ENCODE measurements around the gene EXOC8.

Gene EXOC8

DNA sequence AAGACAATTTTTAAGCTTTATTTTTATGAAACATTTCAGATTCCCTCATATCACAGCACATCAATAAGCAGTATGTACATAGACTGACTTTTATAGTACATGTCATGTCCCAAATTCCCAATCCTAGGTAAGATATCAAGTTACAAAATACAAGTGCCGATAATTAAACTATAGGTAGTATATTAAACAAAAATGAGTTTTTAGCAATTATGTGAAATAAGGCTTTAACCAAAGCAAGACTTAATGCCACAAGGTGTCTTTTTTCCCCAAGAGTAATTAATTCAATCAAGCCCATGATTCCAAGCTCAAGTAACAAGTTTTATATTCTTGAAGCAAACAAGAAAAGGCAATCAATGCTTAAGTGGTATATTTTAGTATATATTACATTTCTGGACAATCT is 4.9 kb downstream of the EXOC8 start:
- peaks cover 25% of the 10 kb centered on the region for H3K36me3 ChIP-seq (ENCODE audit: low read depth)
- ATAC-seq (ENCODE audit: low read depth) = no peak
- no peak overlapping the region for H3K4me3 ChIP-seq (ENCODE audit: severe bottlenecking)
- no peaks in the 10 kb centered on the region for H3K27me3 ChIP-seq (ENCODE audit: insufficient read depth, poor library complexity, severe bottlenecking)
- no peak for DNase-seq (ENCODE audit: low spot score)
- TF ChIP-seq, protein P1, sequence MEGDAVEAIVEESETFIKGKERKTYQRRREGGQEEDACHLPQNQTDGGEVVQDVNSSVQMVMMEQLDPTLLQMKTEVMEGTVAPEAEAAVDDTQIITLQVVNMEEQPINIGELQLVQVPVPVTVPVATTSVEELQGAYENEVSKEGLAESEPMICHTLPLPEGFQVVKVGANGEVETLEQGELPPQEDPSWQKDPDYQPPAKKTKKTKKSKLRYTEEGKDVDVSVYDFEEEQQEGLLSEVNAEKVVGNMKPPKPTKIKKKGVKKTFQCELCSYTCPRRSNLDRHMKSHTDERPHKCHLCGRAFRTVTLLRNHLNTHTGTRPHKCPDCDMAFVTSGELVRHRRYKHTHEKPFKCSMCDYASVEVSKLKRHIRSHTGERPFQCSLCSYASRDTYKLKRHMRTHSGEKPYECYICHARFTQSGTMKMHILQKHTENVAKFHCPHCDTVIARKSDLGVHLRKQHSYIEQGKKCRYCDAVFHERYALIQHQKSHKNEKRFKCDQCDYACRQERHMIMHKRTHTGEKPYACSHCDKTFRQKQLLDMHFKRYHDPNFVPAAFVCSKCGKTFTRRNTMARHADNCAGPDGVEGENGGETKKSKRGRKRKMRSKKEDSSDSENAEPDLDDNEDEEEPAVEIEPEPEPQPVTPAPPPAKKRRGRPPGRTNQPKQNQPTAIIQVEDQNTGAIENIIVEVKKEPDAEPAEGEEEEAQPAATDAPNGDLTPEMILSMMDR (IDR thresholded peaks at IDR 0.05; ENCODE audit: poor library complexity, severe bottlenecking) = no peak
- H3K9me3 ChIP-seq (ENCODE audit: severe bottlenecking) = no peaks in the 10 kb centered on the region
- H3K27ac ChIP-seq (ENCODE audit: poor library complexity, severe bottlenecking) = no peak overlapping the region
- H3K4me1 ChIP-seq (ENCODE audit: insufficient read depth, poor library complexity, severe bottlenecking) = peaks cover 17% of the 10 kb centered on the region

DNA sequence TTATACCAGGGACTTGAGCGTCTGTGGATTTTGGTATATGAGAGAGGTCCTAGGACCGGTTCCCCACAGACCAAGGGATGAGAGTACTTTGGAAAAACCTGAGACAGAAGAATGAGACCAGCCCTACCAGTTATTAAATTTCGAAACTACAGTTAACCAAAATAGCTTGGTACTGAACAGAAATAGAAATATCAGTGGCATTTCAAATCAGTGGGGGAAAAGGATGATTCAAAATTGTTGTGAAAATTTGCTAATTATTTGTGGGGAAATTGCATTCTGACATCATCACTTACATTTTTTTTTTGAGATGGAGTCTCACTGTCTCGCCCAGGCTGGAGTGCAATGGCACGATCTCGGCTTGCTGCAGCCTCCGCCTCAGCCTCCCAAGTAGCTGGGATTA is 8.2 kb downstream of the EXOC8 start:
- H3K4me1 ChIP-seq (ENCODE audit: insufficient read depth, poor library complexity, severe bottlenecking) = peaks cover 10% of the 10 kb centered on the region
- DNase-seq (ENCODE audit: low spot score) (no peak), ATAC-seq (ENCODE audit: low read depth) (no peak)
- H3K27me3 ChIP-seq (ENCODE audit: insufficient read depth, poor library complexity, severe bottlenecking) = no peaks in the 10 kb centered on the region
- TF ChIP-seq, protein P1 (IDR thresholded peaks at IDR 0.05; ENCODE audit: poor library complexity, severe bottlenecking) = no peak
- H3K27ac ChIP-seq (ENCODE audit: poor library complexity, severe bottlenecking) = no peak overlapping the region
- H3K9me3 ChIP-seq (ENCODE audit: severe bottlenecking) = no peaks in the 10 kb centered on the region
- H3K36me3 ChIP-seq (ENCODE audit: low read depth) = peaks cover 13% of the 10 kb centered on the region
- no peak overlapping the region for H3K4me3 ChIP-seq (ENCODE audit: severe bottlenecking)

DNA sequence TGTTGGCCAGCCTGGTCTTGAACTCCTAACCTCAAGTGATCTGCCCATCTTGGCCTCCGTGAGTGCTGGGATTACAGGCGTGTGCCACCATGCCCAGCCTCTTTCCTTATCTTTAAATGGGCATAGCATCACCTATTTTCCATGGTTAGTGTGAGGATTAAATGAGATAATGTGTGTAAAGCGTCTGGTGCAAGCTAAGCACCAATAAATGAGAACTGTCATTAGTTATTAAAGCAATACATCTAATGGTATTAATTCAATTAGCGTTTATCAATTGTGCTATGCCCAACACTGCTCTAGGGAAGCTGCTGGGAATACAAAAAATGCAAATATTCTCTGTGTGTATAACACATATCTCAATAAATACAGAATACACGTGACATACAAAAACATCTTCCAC is 10.0 kb downstream of the EXOC8 start:
- DNase-seq (ENCODE audit: low spot score) = no peak
- Histone ChIP-seq H3K27ac (ENCODE audit: poor library complexity, severe bottlenecking) (no peak overlapping the region), H3K9me3 (ENCODE audit: severe bottlenecking) (no peaks in the 10 kb centered on the region), H3K4me3 (ENCODE audit: severe bottlenecking) (no peak overlapping the region), H3K36me3 (ENCODE audit: low read depth) (peaks cover 3% of the 10 kb centered on the region; the same call in 1 of the 2 replicates), H3K4me1 (ENCODE audit: insufficient read depth, poor library complexity, severe bottlenecking) (no peaks in the 10 kb centered on the region), H3K27me3 (ENCODE audit: insufficient read depth, poor library complexity, severe bottlenecking) (no peaks in the 10 kb centered on the region)
- ATAC-seq (ENCODE audit: low read depth) = no peak
- TF ChIP-seq, protein P1 (IDR thresholded peaks at IDR 0.05; ENCODE audit: poor library complexity, severe bottlenecking) = no peak

DNA sequence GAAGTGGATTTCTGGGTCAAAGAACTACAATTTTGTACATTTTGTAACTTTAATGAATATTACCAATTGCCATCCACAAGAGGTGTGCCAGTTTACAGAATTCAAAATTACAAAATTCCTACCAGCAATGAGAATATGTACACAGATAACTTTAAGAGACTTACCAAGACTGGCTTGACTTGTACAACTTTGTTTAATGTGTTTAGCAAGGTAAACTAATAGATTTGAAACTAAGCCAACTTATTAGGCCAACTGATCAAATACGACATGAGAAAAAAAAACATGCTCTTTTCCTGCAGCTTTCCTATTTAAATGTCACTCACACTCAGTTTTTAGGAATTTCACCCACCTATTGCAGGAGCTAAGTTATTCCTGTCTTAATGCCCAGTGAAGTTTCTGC is 11.4 kb downstream of the EXOC8 start:
- Histone ChIP-seq H3K9me3 (ENCODE audit: severe bottlenecking) (no peaks in the 10 kb centered on the region), H3K4me3 (ENCODE audit: severe bottlenecking) (no peak overlapping the region), H3K27me3 (ENCODE audit: insufficient read depth, poor library complexity, severe bottlenecking) (no peaks in the 10 kb centered on the region), H3K4me1 (ENCODE audit: insufficient read depth, poor library complexity, severe bottlenecking) (no peaks in the 10 kb centered on the region), H3K27ac (ENCODE audit: poor library complexity, severe bottlenecking) (no peak overlapping the region), H3K36me3 (ENCODE audit: low read depth) (no peaks in the 10 kb centered on the region)
- ATAC-seq (ENCODE audit: low read depth) (no peak), DNase-seq (ENCODE audit: low spot score) (no peak)
- TF ChIP-seq, protein P1 (IDR thresholded peaks at IDR 0.05; ENCODE audit: poor library complexity, severe bottlenecking) = no peak

DNA sequence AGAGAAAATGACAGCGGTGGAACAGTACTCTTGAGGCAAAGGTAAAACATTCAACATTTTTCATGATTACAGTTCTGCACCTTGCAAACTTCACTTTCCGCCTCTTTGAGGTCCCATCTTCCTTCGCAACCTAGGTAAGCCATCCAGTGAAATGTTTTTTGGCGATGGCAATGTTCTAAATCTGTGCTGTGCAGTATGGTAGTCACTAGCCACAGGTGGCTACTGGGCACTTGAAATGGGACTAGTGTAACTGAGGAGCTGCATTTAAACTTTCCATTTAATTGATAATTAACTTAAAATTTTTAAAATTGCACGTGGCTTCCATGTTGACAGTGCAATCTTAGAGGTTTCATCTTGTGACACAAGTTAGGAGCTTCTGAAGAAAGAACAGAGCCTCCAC is 13.0 kb downstream of the EXOC8 start:
- H3K4me3 ChIP-seq (ENCODE audit: severe bottlenecking) = no peak overlapping the region
- no peaks in the 10 kb centered on the region for H3K9me3 ChIP-seq (ENCODE audit: severe bottlenecking)
- no peaks in the 10 kb centered on the region for H3K36me3 ChIP-seq (ENCODE audit: low read depth)
- DNase-seq (ENCODE audit: low spot score) = no peak
- H3K4me1 ChIP-seq (ENCODE audit: insufficient read depth, poor library complexity, severe bottlenecking) = no peaks in the 10 kb centered on the region
- no peak overlapping the region for H3K27ac ChIP-seq (ENCODE audit: poor library complexity, severe bottlenecking)
- no peak for ATAC-seq (ENCODE audit: low read depth)
- H3K27me3 ChIP-seq (ENCODE audit: insufficient read depth, poor library complexity, severe bottlenecking) = no peaks in the 10 kb centered on the region
- TF ChIP-seq, protein P1 (IDR thresholded peaks at IDR 0.05; ENCODE audit: poor library complexity, severe bottlenecking) = no peak

All from RWPE2 (cell line).